HG02884 (cell line): ENCODE measurements around the gene USP32.
"Not testable (repeated sequence)": the region's sequence is repeated elsewhere in the genome, so short reads cannot be mapped to it uniquely, and the experiment has no call there.

Experiments used
- ATAC-seq: cut with Tn5 transposase; IDR thresholded peaks from one replicate; pipeline ENCODE4 v1.9.1; 2021; ENCODE audit warnings: mild to moderate bottlenecking, moderate library complexity; ENCODE audit not compliant: unreplicated experiment

Gene USP32

DNA sequence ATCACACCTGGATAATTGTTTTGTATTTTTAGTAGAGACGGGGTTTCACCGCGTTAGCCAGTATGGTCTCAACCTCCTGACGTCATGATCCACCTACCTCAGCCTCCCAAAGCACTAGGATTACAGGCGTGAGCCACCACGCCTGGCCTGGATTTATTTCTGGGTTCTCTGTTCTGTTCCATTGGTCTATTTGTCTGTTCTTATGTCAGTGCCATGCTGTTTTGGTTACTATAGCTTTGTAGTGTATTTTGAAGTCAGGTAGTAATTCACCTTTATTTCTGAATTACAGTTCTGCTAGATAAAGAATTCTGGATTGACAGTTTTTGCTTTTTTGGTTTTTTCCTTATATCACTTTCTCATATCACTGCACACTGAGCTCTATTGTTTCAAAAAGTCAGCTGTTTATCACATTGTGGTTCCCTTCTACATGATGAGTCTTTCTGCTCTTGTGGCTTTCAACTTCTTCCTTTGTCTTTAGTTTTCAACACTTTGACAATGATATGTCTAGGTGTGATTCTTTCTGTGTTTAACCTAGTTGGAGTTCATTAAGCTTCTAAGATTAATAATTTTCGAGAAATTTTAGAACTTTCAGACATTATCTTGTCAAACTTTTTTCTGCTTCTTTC lies 144.0 kb downstream of the USP32 start:
- no peak for ATAC-seq

DNA sequence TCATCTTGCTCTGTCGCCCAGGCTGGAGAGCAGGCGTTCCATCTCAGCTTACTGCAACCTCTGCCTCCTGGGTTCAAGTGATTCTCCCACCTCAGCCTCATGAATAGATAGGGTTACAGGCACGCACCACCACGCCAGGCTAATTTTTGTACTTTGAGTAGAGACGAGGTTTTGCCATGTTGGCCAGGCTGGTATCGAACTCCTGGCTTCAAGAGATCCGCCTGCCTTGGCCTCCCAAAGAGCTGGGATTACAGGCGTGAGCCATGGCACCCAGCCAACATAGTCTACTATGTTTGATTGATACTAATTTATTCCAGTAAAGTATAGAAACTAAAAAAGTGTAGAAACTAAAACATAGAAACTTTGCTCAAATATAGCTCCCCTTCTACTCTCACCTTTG lies 147.3 kb downstream of the USP32 start:
- ATAC-seq = no peak

DNA sequence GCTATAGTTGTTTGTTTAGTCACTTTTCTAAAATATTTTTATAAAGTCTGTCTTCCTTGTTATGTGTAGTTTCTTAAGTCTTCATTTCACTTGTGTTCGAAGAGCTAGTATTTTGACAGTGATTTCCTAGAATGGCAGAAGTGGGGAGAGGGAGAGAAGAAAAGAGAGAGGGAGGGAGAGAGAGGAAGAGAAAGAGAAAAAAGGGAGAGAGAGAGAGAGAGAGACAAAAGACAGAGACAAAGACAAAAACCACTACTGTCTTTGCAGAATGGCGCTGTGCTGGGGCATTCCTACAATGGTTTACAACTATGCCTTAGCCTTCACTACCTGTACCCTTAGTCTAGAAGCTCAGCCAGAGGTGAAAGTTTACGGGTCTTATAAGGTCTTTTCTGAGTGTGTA lies 151.6 kb downstream of the USP32 start:
- ATAC-seq = no peak

- no peak for ATAC-seq
These were observed 160.2 kb downstream of the USP32 start for GRCh38 chr17:60231691-60232090.

DNA sequence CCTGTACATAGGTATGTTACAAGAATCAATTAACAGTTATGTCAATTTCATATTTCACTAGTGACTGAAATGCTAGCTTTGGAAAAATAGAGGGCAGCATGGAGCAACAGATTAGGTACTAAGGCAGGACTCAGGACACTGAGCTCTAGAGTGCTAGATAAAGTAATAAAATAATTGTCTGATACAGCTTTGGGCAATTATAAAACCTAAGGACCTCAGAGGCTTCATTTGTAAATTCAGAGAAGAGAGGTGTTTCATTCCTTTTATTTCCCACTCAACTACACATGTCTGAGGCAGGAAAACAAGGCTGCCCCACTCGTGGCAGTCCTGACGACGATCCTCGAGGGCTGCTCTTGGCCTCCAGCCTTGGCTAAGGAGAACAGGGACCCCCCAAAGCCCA lies 160.7 kb downstream of the USP32 start:
- ATAC-seq = no peak

- no peak for ATAC-seq
These were observed 161.6 kb downstream of the USP32 start for GRCh38 chr17:60230358-60230757.

GRCh38 chr17:60229188-60229802 lies 162.6 kb downstream of the USP32 start:
- ATAC-seq = no peak

GRCh38 chr17:60227276-60227675 lies 164.7 kb downstream of the USP32 start:
- not testable (repeated sequence) for ATAC-seq

- ATAC-seq = no peak
These were observed 167.9 kb downstream of the USP32 start for GRCh38 chr17:60224064-60224463.

GRCh38 chr17:60223456-60223855 lies 168.5 kb downstream of the USP32 start:
- no peak for ATAC-seq

DNA sequence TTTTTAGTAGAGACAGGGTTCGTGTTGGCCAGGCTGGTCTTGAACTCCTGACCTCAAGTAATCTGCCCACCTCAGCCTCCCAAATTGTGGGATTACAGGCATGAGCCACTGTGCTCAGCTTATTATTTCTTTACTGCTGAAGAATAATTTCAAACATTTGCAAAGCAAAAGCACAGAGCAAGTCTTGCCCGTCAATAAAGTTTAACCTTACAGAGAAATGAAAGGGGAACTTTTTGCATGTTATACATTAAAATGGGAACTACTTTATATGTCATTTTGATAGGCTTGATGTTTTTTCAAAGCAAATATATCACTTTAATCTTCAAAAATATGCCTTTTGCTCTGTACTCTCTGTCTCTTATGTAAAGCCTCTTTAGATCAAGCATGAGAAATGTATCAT lies 173.2 kb downstream of the USP32 start:
- ATAC-seq = not testable (repeated sequence)

- ATAC-seq = not testable (repeated sequence)
These were observed 176.0 kb downstream of the USP32 start for GRCh38 chr17:60215895-60216294.

DNA sequence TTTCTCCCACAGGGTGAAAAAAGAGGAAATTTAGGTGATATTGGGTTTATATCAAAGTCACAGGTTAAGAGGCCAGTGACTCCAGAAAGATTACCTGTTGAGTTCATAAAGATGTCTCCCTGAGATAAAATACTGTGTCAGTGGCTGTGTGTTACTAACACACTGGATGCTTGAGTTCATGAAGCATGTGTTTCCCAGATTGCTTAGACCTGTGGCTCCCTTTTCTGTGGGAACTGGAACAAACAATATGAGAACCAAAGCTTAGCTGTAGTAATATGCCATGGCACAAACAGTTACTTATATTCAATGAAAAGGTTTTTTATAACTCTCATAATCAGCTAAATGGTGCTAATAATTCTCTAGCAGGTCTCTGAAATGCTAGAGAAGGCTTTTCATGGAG lies 180.7 kb downstream of the USP32 start:
- not testable (repeated sequence) for ATAC-seq

DNA sequence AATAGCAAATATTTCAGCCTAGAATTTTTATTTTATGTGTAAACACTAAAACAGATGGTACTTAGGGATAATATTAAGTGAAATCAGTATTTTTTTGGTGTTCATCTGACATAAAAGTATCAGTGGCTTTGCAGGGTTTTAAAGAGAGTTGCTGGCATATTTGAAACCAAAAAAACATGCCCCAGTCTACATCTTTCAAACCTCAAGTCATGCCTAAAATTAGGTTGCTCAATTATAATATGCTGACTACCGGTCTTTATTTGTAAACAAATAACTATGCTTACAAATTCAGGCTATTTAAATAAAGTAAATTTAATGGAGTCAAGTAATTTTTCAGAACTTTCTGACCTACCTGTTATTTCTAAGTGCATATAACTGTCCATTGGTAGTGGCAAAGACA lies 183.6 kb downstream of the USP32 start:
- not testable (repeated sequence) for ATAC-seq

- ATAC-seq = not testable (repeated sequence)
These were observed 186.2 kb downstream of the USP32 start for GRCh38 chr17:60205782-60206181.

DNA sequence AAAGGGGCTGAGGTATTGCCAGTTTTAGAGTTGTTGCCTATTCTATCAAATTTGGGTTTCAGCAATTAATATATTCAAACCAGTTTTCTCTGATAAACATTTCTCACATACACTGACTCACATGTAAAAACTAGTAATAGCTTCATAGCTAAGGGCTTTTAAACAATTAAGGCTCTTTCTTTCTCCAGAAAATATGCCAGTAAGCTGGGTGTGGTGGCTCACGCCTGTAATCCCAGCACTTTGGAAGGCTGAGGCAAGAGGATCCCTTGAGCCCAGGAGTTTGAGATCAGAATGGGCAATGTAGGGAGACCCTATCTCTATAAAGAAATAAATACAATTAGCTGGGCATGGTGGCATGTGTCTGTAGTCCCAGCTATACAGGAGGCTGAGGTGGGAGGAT lies 193.3 kb downstream of the USP32 start:
- ATAC-seq = not testable (repeated sequence)

DNA sequence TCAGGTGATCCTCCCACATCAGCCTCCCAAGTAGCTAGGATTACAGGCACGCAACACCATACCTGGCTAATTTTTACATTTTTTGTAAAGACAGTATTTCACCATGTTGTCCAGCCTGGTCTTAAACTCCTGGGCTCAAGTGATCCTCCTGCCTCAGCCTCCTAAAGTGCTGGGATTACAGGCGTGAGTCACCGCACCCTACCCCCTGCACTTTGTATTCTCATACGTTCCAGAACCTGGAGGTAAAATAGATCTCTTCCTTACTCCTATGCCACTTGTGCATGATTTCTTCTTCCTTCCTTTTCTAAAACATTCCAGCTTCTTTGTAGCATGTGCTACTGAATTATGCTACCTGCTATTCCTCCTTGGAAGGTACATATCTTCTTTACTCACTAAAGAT lies 197.8 kb downstream of the USP32 start:
- ATAC-seq = not testable (repeated sequence)

DNA sequence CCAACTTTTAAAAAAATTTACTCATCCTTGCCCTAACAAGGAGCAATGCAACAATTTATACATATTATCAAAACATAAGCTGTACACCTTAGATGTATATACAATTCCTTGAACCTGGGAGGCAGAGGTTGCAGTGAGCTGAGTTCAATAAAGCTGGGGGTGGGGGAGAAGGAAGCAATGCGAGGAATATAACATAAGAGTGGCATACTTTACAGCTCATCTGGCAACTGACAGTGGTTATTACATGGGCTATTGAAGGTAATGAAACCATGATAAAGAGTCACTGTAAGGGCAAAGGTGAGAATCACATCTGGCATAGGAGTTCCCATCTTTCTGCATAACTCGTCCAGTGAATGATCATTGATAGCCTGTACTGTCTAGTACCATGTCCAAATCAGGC lies 198.5 kb downstream of the USP32 start:
- no peak for ATAC-seq

GRCh38 chr17:60193032-60193431 lies 198.9 kb downstream of the USP32 start:
- ATAC-seq = not testable (repeated sequence)

DNA sequence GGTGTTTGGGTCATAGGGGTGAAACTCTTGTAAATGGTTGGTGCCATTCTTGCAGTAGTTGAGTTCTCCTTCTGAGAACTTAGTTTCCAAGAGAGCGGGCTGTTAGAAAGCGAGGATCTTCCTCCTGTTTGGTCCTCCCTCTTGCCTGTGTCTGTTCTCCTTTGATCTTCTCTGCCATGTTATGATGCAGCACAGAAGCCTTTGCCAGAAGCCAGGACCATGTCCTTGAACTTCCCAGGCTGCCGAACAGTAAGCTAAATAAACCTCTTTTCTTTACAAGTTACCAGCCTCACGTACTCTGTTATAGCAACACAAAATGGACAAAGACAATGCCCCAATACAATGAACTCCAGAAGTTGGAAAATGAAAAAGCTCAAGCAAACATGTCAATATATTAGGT lies 201.9 kb downstream of the USP32 start:
- not testable (repeated sequence) for ATAC-seq

DNA sequence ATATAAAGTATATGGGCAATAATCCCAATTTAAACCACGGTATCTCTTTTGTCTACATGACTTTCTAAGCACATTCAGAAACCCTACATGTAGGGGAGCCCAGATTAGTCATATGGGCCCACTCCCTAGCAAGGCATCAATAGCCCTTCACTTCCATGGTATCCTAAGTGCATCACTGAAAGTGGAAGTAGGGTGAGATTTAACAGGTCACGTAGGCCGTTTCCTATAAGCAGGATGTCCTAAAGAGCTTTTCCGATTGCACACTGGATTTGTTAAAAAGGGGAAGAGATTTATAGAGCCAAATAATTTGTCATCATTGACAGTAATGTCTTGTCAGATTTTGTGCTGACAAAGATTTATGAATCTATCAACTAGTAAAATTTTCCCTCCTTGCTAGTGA lies 203.2 kb downstream of the USP32 start:
- no peak for ATAC-seq

DNA sequence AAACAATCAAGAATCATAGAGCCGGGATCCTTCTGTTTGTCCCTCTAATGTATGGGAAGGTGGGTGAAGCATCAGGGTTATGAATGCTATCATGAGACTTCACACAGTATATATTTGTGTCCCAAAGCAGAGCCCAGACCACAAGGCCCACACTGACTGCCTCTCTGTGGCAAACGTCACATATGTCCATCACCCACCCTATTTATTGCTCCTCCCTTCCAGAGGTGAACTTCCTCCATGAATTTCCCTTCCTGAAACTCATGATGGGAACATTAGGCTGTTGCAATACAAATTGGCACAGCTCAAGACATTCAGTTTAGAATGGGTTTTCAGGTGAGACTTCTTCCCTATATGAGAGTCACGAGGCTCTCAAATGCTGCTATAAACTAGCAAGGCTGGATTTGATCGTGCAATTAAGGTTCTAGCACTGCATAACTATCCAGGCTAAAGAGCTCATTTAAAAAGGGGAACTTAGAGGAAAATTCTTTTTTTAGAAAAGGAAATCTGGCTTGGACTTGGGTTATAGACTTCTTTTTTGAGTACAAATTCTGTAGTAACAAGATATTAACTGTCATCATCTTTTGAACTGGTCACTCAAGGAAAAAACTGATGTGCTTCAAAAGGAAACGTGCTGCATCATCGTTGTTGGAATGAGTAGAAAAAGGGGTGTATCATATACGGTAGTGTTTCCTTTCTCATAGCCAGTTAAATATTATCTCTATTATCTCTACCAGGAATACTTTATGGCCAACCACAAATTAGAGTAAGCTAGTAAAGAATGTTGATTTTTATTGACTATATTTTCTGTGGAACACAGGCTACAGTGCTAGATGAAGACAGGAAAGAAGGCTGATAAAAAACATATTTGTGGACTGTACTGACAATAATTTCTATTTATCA lies 204.8 kb downstream of the USP32 start:
- ATAC-seq = not testable (repeated sequence)
